K562 (cell line): ENCODE data around the gene ZNF174. TPM values are rescaled to one million over a fixed set of nuclear protein-coding genes. Genes with fewer than 3 reads are reported as not detected.

Experiments
- ATAC-seq: fragments of 200-7000 bp; cut with Tn5 transposase; 3 replicates; pipeline ENCODE4 v1.9.1; 2020; ENCODE audit warnings: moderate library complexity
- BruUV-seq: library from RNA; stranded (reverse); fragments of 400-500 nt; replicated peaks from 2 replicates; lab custom pipeline; 2021; lab: Mats Ljungman, UMichigan
- CTCF ChIA-PET: fragments of 300-600 bp; formaldehyde crosslinking; extraction: SDS; loops from one replicate; lab custom pipeline; 2021; ENCODE audit warnings: low intra/inter-chr PET ratio; lab: Yijun Ruan, JAX
- POLR2A ChIA-PET: fragments of 300-600, 350-650 bp; sonication (Branson Sonifier 250); formaldehyde crosslinking; extraction: SDS; loops from one replicate; lab custom pipeline; 2021; ENCODE audit warnings: antibody characterized with exemption, inconsistent platforms; lab: Yijun Ruan, JAX
- DNase-seq, 4 experiments: peaks; one replicate each; pipeline versions ENCODE4 v3.0.0 to v3.0.0-alpha.2; 2011 to 2018; ENCODE audit warnings: low spot score in 3 of 4, mixed read lengths in 3 of 4; ENCODE audit errors: extremely low read depth in 1 of 4
- FAIRE-seq: peaks from 2 replicates; lab custom pipeline; 2011; peaks lifted over from hg19 to GRCh38; lab: Jason Lieb, UNC
- H2AFZ ChIP-seq: 2 replicates; pipeline ENCODE4 v1.6.0; 2011; ENCODE audit warnings: low read depth, low read length, control low read depth, inconsistent platforms
- H3K27ac ChIP-seq: fragments of 200-600 bp; 3 replicates; pipeline ENCODE4 v1.8.0; 2011; ENCODE audit warnings: low read depth, mild to moderate bottlenecking, control low read depth, inconsistent platforms, low read length, moderate library complexity, mixed read lengths; ENCODE audit errors: extremely low read depth
- H3K27me3 ChIP-seq, 2 experiments: fragments of 300-600 bp in 1 of 2; 2 replicates in 1 of 2; 3 replicates in 1 of 2; pipeline versions ENCODE4 v1.6.0 to v1.8.0; 2011; ENCODE audit warnings: inconsistent platforms in 2 of 2, low read length in 2 of 2, mild to moderate bottlenecking in 1 of 2, mixed read lengths in 1 of 2, moderate library complexity in 1 of 2; ENCODE audit not compliant: control insufficient read depth in 2 of 2, insufficient read depth in 2 of 2
- H3K36me3 ChIP-seq: fragments of 300-600 bp; 3 replicates; pipeline ENCODE4 v1.8.0; 2011; ENCODE audit warnings: mild to moderate bottlenecking, low read length, inconsistent platforms; ENCODE audit not compliant: control insufficient read depth, insufficient read depth
- H3K4me1 ChIP-seq, 2 experiments: fragments of 200-600 bp in 1 of 2; replicated peaks in 1 of 2; 2 replicates in 1 of 2; 3 replicates in 1 of 2; pipeline versions ENCODE4 v1.5.1 to v1.8.0; 2011; ENCODE audit warnings: inconsistent platforms in 2 of 2, low read length in 2 of 2, mild to moderate bottlenecking in 1 of 2, mixed read lengths in 1 of 2, moderate library complexity in 1 of 2; ENCODE audit not compliant: control insufficient read depth in 2 of 2, insufficient read depth in 2 of 2
- H3K4me2 ChIP-seq: 2 replicates; pipeline ENCODE4 v1.6.1; 2011; ENCODE audit warnings: low read length, control low read depth, inconsistent platforms, mixed read lengths; ENCODE audit not compliant: insufficient read depth
- H3K4me3 ChIP-seq: fragments of 200-600 bp; sonication (generic), shearing (Covaris generic); 2 replicates; pipeline ENCODE4 v1.5.1; 2016; ENCODE audit warnings: control low read depth, inconsistent platforms
- H3K79me2 ChIP-seq: fragments of 200-600 bp; 3 replicates; pipeline ENCODE4 v1.8.0; 2011; ENCODE audit warnings: low read length, inconsistent platforms; ENCODE audit not compliant: control insufficient read depth, insufficient read depth
- H3K9ac ChIP-seq, 2 experiments: 2 replicates each; pipeline versions ENCODE4 v1.6.0 to v1.6.1; 2011; ENCODE audit warnings: low read depth in 2 of 2, low read length in 2 of 2, control low read depth in 1 of 2, inconsistent platforms in 1 of 2, mild to moderate bottlenecking in 1 of 2, mixed read lengths in 1 of 2; ENCODE audit not compliant: insufficient read depth in 1 of 2
- H3K9me1 ChIP-seq: one replicate; pipeline ENCODE4 v1.6.0; 2011; ENCODE audit warnings: inconsistent platforms, mild to moderate bottlenecking, low read length, moderate library complexity; ENCODE audit not compliant: control insufficient read depth, insufficient read depth
- H3K9me3 ChIP-seq: replicated peaks from 2 replicates; pipeline ENCODE4 v1.5.1; 2011; ENCODE audit warnings: low read depth, low read length, inconsistent platforms; ENCODE audit not compliant: control insufficient read depth, insufficient read depth
- H4K20me1 ChIP-seq: replicated peaks from 2 replicates; pipeline ENCODE4 v1.6.1; 2011; ENCODE audit warnings: low read length, inconsistent platforms, mixed read lengths; ENCODE audit not compliant: control insufficient read depth, insufficient read depth
- HNRNPK ChIP-seq: fragments of 200-400 bp; formaldehyde crosslinking; IDR thresholded peaks from one replicate; pipeline ENCODE4 v1.6.1; 2018; ENCODE audit warnings: mild to moderate bottlenecking, low read depth, low read length; ENCODE audit not compliant: poor library complexity, severe bottlenecking
- KAT8 ChIP-seq: fragments of 450-650 bp; IDR thresholded peaks from 2 replicates; pipeline ENCODE4 v1.6.1; 2016; ENCODE audit warnings: low read depth, mild to moderate bottlenecking
- LCOR ChIP-seq: sonication (generic); formaldehyde crosslinking; IDR thresholded peaks from 2 replicates; pipeline ENCODE4 v1.8.0; 2022; ENCODE audit warnings: mild to moderate bottlenecking, missing genetic modification reagents
- MEIS2 ChIP-seq: fragments of 450-650 bp; IDR thresholded peaks from 2 replicates; pipeline ENCODE4 v1.6.1; 2014; ENCODE audit warnings: mild to moderate bottlenecking; ENCODE audit not compliant: partially characterized antibody
- POLR2A ChIP-seq: fragments of 450-650 bp; conservative IDR thresholded peaks from 2 replicates; pipeline ENCODE4 v1.6.1; 2016
- RAD21 ChIP-seq, 2 experiments: fragments of 250-450 bp in 1 of 2; fragments of 450-650 bp in 1 of 2; sonication (Bioruptor Pico) in 1 of 2; formaldehyde crosslinking in 1 of 2; IDR thresholded peaks in 1 of 2; conservative IDR thresholded peaks in 1 of 2; 2 replicates each; pipeline versions ENCODE4 v1.4.0 to v1.8.0; 2020 to 2022; ENCODE audit warnings: mild to moderate bottlenecking in 2 of 2, moderate library complexity in 1 of 2
- ZNF384 ChIP-seq: IDR thresholded peaks from 2 replicates; pipeline ENCODE4 v1.6.1; 2012; ENCODE audit warnings: low read depth, low read length, improper control_type of control experiment
- ZNF75A ChIP-seq: fragments of 450-650 bp; formaldehyde crosslinking; IDR thresholded peaks from 2 replicates; pipeline ENCODE4 v1.4.0; 2020; ENCODE audit warnings: mild to moderate bottlenecking
- WGBS: fragments of 100-300 bp; shearing (Covaris generic); methylation state at CpG from one replicate; pipeline ENCODE4 v1.1.6; 2016; ENCODE audit warnings: low coverage, mixed read lengths; ENCODE audit not compliant: insufficient coverage; ENCODE audit errors: missing lambda C conversion rate; 5-methylcytosine and 5-hydroxymethylcytosine counted together
- in situ Hi-C: fragments of 300-500 bp; cut with MboI; formaldehyde crosslinking; loops from 4 replicates; pipeline ENCODE4 v1.15.0; 2018; ENCODE audit warnings: inconsistent platforms, mixed read lengths
- intact Hi-C: fragments of 100-400 bp; cut with micrococcal nuclease; formaldehyde crosslinking; loops from 2 replicates; pipeline ENCODE4 v1.14.2; 2022
- polyA plus RNA-seq, 8 experiments: library from polyadenylated mRNA; depleted of rRNA in 4 of 8; stranded (reverse) in 5 of 8; unstranded in 3 of 8; fragments of >200 nt; fragmentation: Nextera tagmentation in 2 of 8; fragmentation: Illumina TruSeq in 1 of 8; extraction: Ambion mirVana in 2 of 8; extraction: Trizol in 1 of 8; gene quantifications; 2 replicates each; pipeline versions ENCODE4 v1.2.1 to v1.2.3, GENCODE V29; 2011 to 2014; ENCODE audit warnings: inconsistent platforms in 1 of 8, missing spikeins in 1 of 8
- total RNA-seq, 7 experiments: library from RNA; depleted of rRNA in 6 of 7; stranded (reverse); fragments of >200 nt in 6 of 7; fragmentation: Illumina TruSeq in 2 of 7; extraction: Trizol in 2 of 7; gene quantifications; 2 replicates each; pipeline versions ENCODE4 v1.2.1 to v1.2.3, GENCODE V29; 2011 to 2021; ENCODE audit warnings: low replicate concordance in 1 of 7
- TF ChIP-seq, protein P1 (sequence below): fragments of 450-650 bp; IDR thresholded peaks from 2 replicates; pipeline ENCODE4 v1.6.1; 2014; ENCODE audit warnings: low read depth, mild to moderate bottlenecking, moderate library complexity, borderline replicate concordance
- TF ChIP-seq, protein P2 (sequence below), 2 experiments: fragments of 450-650 bp; formaldehyde crosslinking in 1 of 2; IDR thresholded peaks; 2 replicates each; pipeline versions ENCODE4 v1.4.0 to v1.6.1; 2014 to 2020; ENCODE audit warnings: mild to moderate bottlenecking in 2 of 2, borderline replicate concordance in 1 of 2, low read depth in 1 of 2

Gene ZNF174
- total and polyA plus RNA-seq, 9 of the 15 experiments (the other 6 are each of a cell fraction or from before 2014, with no cell fraction given) = 5.1 to 19.1 (median 12.5) TPM

DNA sequence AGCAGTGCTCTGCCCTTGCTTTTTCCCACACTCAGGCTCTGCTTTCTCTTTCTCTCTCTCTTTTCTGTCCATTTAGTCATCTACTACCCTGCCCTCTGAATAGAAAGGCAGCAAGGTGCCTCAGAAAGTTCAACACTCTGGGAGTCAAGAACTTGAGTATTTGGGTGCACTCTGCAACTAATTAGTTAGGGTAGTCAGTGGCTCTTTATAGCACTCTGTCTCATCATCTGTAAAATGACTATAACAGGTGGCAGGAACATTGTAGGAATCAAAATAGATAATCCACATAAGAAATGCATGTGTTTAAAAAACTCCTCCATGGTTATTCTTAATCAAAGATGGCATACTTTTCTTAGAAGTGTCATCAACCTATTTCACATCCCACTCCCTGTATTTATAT lies 38.1 kb upstream of the ZNF174 start (continued):
- TF ChIP-seq, protein P1, sequence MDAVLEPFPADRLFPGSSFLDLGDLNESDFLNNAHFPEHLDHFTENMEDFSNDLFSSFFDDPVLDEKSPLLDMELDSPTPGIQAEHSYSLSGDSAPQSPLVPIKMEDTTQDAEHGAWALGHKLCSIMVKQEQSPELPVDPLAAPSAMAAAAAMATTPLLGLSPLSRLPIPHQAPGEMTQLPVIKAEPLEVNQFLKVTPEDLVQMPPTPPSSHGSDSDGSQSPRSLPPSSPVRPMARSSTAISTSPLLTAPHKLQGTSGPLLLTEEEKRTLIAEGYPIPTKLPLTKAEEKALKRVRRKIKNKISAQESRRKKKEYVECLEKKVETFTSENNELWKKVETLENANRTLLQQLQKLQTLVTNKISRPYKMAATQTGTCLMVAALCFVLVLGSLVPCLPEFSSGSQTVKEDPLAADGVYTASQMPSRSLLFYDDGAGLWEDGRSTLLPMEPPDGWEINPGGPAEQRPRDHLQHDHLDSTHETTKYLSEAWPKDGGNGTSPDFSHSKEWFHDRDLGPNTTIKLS = no peak
- TF ChIP-seq ZNF384 (no peak), HNRNPK (no peak), MEIS2 (no peak), KAT8 (no peak), LCOR (CRISPR knock-in tag) (no peak), POLR2A (no peak), ZNF75A (CRISPR knock-in tag) (no peak)

DNA sequence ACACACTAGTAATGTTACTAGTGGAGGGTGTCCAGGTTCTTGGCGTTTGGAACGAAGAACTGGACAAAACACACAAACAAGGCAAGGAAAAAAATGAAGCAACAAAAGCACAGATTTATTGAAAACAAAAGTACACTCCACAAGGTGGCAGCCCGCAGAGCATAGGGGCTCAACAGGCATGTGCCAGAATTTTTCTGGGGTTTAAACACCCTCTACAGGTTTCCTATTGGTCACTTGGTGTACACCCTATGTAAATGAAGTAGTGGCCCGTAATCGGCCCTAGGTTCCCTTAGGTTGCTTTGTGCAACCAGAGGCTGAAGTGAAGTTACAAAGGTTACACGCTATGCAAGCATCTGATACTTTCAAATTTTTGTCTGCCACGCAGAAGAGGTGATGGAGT lies 37.2 kb upstream of the ZNF174 start:
- H3K9me3 ChIP-seq = peaks cover 1% of the 10 kb centered on the region; the same call in 1 of the 2 replicates
- no peak overlapping the region for H3K27ac ChIP-seq
- no peaks in the 10 kb centered on the region for H4K20me1 ChIP-seq
- DNase-seq = peak; percentile 22 to 34 (median 30)
- 10% methylated on average over 7 of the region's 7 CpGs for WGBS
- H3K4me3 ChIP-seq = no peak overlapping the region
- H3K27me3 ChIP-seq = peaks cover 5 to 10% of the 10 kb centered on the region in 2 experiments; a peak in 3 of 5 replicates
- ChIA-PET POLR2A (no interaction called here), CTCF (no interaction called here)
- H3K9ac ChIP-seq = no peak overlapping the region
- H3K9me1 ChIP-seq = no peaks in the 10 kb centered on the region
- in situ Hi-C loops (no loop called here), intact Hi-C loops (loop anchor here (10.0 kb wide), 1 partner anchor 131 kb away; the partner anchor contains the start of gene C16orf90)
- peak; percentile 23 for FAIRE-seq
- no peaks in the 10 kb centered on the region for H3K79me2 ChIP-seq
- no peak overlapping the region for H3K4me2 ChIP-seq
- H3K36me3 ChIP-seq = no peaks in the 10 kb centered on the region
- ATAC-seq = peak; percentile 88
- H2AFZ ChIP-seq = no peak overlapping the region
- H3K4me1 ChIP-seq = peaks cover 0 to 6% of the 10 kb centered on the region in 2 experiments; a peak in 1 of 5 replicates
- BruUV-seq = no TSS peak
- TF ChIP-seq, protein P2, sequence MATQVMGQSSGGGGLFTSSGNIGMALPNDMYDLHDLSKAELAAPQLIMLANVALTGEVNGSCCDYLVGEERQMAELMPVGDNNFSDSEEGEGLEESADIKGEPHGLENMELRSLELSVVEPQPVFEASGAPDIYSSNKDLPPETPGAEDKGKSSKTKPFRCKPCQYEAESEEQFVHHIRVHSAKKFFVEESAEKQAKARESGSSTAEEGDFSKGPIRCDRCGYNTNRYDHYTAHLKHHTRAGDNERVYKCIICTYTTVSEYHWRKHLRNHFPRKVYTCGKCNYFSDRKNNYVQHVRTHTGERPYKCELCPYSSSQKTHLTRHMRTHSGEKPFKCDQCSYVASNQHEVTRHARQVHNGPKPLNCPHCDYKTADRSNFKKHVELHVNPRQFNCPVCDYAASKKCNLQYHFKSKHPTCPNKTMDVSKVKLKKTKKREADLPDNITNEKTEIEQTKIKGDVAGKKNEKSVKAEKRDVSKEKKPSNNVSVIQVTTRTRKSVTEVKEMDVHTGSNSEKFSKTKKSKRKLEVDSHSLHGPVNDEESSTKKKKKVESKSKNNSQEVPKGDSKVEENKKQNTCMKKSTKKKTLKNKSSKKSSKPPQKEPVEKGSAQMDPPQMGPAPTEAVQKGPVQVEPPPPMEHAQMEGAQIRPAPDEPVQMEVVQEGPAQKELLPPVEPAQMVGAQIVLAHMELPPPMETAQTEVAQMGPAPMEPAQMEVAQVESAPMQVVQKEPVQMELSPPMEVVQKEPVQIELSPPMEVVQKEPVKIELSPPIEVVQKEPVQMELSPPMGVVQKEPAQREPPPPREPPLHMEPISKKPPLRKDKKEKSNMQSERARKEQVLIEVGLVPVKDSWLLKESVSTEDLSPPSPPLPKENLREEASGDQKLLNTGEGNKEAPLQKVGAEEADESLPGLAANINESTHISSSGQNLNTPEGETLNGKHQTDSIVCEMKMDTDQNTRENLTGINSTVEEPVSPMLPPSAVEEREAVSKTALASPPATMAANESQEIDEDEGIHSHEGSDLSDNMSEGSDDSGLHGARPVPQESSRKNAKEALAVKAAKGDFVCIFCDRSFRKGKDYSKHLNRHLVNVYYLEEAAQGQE (IDR thresholded peaks at IDR 0.05; ENCODE audit: borderline replicate concordance) = peak; percentile 14; the same call in 1 of the 2 replicates
- TF ChIP-seq, protein P2 (CRISPR knock-in tag; IDR thresholded peaks at IDR 0.05; ENCODE audit: low read depth) = no peak
- TF ChIP-seq RAD21 (CRISPR knock-in tag; conservative IDR thresholded peaks at IDR 0.05 in 1 of 2, IDR thresholded peaks at IDR 0.05 in 1 of 2) = peak in 1 of 2 experiments; percentile 25; a peak in 1 of 4 replicates
